GM21526 (cell line): ENCODE measurements around the gene CCDC117.
"Not testable (repeated sequence)": the region's sequence is repeated elsewhere in the genome, so short reads cannot be mapped to it uniquely, and the experiment has no call there.

Source experiments
- ATAC-seq: cut with Tn5 transposase; IDR thresholded peaks from one replicate; pipeline ENCODE4 v1.9.1; 2021; ENCODE audit warnings: moderate library complexity; ENCODE audit not compliant: unreplicated experiment, low FRiP score

CCDC117 gene

DNA sequence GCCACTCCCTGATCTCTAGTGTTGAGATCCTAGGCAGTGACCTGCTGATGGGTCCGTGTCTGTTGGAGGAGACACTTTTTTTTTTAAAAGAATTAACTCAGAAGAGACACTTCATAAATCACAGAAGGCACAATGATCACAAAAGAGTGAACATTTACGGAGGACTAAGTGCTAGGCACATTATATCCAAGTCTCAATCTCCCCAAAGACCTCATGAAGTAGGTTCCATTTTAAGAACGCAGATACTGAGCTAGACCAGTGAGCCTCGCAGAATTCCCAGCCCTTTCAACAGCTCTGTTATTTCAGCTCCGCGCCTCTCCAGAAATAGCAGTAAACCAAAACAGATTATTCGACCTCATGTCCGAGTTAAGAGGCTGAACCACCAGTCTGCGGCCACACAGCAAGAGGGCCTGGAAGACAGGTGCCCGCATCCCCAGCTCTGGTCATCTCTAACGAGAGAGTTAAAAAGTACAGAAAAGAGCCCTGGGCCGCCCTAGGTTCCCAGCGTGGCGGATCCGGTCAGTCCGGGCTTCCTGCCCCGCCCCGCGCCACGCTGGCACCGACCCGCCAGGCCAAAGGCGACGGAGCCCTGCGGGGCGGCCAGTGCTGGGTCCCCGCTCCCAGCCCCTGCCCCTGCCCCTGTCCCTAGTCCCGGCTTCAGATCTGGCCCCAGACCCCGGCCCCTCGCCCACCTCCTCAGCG is 27.3 kb downstream of the CCDC117 start:
- peak; percentile 12 for ATAC-seq

- peak; percentile 67 for ATAC-seq
Measured at GRCh38 chr22:28800308-28801041, 28.0 kb downstream of the CCDC117 start, which contains the start of gene XBP1. XBP1 (minus strand) TSS chr22:28800569.

DNA sequence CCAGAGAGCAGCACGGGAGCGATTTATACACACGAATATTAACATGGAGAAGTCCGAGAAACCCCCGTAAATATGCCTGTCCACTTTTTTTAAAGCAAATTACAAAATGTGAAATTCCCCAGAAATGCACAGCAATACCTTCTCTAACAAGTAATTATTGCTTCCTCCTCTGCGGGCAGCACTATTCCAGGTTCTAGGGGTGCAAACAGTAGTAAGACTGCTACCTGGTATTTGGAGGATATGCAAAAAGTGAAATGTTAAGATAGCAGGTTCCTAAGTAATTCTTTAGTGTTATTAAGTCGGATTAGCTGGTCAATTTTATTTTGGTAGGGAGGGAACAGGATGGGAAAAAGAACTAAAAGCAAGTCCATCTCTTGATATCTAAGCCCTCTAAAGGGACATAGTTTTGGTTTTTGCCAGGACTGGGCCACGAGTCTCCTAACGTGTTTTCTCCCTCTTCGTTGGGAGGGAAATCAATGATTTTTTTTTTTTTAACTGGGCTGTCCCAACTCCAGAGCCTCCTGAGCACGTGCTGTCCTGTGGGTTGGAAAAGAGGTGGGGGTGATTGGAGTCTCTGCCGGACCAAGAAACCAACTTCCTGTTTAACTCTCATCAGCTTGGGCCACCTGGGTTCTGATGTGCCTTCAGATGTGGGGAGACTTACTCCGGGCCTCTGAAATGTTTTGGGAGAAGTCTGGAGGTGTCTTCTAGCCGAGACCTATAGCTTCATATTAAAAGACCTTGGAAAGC is 29.5 kb downstream of the CCDC117 start:
- no peak for ATAC-seq

- ATAC-seq: no peak
Measured at GRCh38 chr22:28802595-28803123, 30.2 kb downstream of the CCDC117 start.

DNA sequence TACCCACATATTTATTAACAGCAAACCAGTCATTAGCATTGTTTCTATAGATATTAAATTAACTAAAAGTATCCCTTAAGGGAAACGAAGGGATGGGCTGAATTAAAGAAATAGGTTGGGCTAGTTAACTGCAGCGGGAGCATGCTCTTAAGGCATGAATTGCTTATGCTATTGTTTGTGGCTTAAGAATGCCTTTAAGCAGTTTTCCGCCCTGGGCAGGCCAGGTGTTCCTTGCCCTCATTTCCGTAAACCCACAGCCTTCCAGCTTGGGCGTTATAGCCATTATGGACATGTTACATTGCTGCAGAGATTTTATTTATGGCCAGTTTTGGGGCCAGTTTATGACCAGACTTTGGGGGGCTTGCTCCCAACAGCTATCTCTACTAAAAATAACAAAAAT is 32.9 kb downstream of the CCDC117 start:
- not testable (repeated sequence) for ATAC-seq

DNA sequence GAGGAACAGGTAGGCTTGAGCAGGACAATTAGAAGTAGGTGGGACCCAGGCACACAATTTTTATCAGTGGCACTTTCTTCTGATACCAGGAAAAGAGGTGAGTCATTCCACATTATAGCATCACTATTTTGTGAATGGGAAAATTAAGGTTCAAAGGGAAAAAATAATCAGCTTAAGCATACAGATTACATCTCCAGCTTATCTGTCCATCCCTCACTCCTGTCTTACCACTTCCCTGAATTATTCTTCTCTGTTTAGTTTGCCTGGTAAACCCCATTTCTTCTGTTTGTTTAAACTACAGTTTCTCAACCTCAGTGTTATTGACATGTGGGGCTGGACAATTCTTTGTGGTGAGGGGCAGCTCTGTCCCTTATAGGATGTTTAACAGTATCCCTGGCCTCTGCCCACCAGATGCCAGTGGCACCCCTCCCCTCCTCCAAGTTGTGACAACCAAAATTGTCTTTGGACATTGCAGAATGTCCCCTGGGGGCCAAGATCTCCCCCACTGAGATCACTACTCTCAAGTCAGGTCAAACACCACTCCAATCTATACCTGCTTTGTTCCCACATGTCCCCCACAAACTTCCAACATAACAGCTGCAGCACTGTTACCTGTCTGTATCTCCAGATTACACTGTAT is 36.3 kb downstream of the CCDC117 start:
- ATAC-seq: no peak

DNA sequence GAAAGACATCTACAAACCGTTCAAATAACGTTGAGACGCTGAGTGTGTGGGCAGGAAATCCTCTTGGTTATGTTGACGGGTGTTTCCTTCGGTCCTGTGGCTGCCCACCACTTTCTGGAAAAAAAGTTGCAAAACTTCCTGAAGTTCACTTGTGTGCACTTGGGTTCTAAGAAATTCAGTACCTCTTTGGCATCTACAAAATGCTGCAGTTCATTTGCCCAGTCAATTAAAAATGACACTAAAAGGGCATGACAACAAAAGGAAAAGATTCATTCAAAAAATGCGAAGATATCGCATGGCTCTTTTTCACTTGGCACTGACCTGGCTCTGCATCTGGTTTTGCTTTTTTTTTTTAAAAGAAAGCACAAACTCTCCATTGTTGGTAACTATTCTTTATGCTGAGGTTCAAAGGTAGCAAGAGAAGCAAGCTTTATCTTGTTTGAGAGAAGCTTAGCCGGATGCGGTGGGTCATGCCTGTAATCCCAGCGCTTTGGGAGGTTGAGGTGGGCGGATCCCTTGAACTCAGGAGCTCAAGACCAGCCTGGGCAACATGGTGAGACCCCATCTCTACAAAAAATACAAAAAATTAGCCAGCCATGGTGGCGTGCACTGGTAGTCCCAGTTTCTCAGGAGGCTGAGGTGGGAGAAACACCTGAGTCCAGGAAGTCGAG is 38.5 kb downstream of the CCDC117 start:
- ATAC-seq: no peak

DNA sequence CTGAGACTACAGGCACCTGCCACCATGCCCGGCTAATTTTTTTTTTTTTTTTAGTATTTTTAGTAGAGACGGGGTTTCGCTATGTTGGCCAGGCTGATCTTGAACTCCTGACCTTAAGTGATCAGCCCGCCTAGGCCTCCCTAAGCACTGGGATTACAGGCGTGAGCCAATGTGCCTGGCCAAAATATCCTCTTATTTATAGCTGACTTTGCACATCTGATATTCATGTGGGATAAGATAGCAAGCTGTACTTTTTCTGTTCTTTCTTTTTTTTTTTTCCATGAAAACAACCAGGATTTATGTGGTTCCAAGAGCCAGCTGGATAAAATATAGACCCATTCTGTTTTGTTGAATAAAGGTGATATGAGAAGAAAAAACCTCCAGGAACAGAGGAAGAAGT is 40.0 kb downstream of the CCDC117 start:
- ATAC-seq: no peak

DNA sequence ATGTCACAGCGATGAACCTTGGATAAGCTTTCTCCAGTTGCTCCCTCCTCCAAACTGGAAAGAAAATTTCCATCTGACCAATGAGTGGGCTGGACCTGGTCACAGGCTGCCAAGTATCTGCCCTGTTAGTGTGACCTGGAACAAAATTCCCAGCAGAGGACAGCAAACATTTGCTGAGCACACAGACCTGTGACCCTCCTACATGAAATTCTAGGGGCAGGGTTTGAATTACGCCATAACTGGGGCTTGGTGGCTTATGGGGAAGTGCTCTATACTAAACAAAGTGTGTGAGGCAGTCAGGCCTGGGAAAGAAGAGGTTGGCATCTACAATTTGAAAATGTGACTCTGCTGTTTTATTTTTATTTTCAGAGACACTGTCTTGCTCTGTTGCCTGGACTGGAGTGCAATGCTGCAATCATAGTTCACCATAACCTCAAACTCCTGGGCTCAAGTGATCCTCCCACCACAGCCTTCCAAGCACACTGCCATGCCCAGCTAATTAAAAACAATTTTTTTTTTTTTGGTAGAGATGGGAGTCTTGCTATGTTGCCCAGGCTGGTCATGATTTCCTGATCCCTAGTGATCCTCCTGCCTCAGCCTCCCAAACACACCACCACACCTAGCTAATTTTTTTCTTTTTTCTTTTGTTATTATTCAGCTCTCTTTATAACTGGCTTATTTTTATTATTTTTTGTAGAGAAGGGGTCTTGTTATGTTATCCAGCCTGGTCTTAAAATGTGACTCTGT is 41.5 kb downstream of the CCDC117 start:
- no peak for ATAC-seq

- ATAC-seq: no peak
Measured at GRCh38 chr22:28815111-28815510, 42.6 kb downstream of the CCDC117 start.

GRCh38 chr22:28815729-28816128 is 43.2 kb downstream of the CCDC117 start:
- no peak for ATAC-seq

DNA sequence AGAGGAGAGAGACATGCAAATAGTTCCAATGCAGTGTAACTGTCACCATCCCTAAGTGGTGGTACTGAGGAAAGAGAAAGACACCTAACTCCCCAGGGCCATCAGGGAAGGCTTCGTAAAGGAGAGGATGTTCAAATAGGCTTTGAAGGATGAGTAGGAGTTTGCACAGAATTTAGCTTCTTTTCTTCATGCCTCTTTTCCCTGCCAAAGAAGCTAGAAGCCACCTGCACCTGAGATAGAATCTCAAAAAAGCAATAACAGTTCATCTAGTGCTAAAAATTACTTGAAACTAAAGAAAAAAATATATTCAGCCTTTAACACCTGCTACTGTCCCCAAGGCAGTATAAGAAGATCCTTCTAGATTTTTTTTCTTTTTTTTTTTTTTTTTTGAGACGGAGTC is 44.6 kb downstream of the CCDC117 start:
- ATAC-seq: no peak

- ATAC-seq: no peak
Measured at GRCh38 chr22:28817919-28818859, 45.7 kb downstream of the CCDC117 start.

- ATAC-seq: no peak
Measured at GRCh38 chr22:28819253-28820096, 47.0 kb downstream of the CCDC117 start.

DNA sequence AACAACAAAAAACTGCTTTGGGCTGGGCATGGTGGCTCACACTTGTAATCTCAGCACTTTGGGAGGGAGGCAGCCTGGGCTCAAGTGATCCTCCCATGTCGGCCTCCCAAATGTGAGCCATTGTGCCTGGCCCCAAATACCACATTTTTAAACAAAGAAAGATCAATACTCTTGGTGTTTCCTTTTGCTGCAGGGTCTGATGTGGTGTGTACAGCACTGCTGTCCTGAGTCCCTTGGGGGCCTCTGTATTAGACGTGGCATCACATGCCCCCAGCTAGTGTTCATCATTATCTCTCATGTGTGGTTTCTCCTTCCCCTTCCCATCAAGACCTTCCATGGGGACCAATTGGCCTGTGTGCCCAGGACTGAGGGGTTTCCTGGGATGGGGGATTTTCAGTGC is 48.4 kb downstream of the CCDC117 start:
- ATAC-seq: no peak

DNA sequence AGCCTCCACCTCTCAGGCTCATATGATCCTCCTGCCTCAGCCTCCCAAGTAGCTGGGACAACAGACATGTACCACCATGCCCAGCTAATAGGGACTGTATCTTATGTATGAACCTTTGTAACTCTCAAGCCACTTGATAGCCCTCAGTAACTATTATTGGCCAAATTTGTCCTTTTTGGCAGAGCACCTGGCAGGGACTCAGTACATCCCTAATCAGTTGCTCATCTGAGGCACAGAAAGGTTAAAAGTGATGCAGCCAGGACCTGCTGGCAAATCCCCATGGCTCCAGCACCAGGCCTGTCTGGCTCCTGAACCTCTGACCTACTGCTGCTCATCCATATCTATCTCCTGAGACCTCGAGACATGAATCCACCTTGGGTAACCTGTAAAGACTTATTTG is 49.0 kb downstream of the CCDC117 start:
- no peak for ATAC-seq

- ATAC-seq: no peak
Measured at GRCh38 chr22:28822930-28823551, 50.5 kb downstream of the CCDC117 start.
